K562 (cell line): ENCODE data around the gene NFIB. TPM values are rescaled to one million over a fixed set of nuclear protein-coding genes. Genes with fewer than 3 reads are reported as not detected.

Experiments
- ATAC-seq: fragments of 200-7000 bp; cut with Tn5 transposase; 3 replicates; pipeline ENCODE4 v1.9.1; 2020; ENCODE audit warnings: moderate library complexity
- BruUV-seq: library from RNA; stranded (reverse); fragments of 400-500 nt; replicated peaks from 2 replicates; lab custom pipeline; 2021; lab: Mats Ljungman, UMichigan
- CTCF ChIA-PET: fragments of 300-600 bp; formaldehyde crosslinking; extraction: SDS; loops from one replicate; lab custom pipeline; 2021; ENCODE audit warnings: low intra/inter-chr PET ratio; lab: Yijun Ruan, JAX
- POLR2A ChIA-PET: fragments of 300-600, 350-650 bp; sonication (Branson Sonifier 250); formaldehyde crosslinking; extraction: SDS; loops from one replicate; lab custom pipeline; 2021; ENCODE audit warnings: antibody characterized with exemption, inconsistent platforms; lab: Yijun Ruan, JAX
- DNase-seq, 4 experiments: peaks; one replicate each; pipeline versions ENCODE4 v3.0.0 to v3.0.0-alpha.2; 2011 to 2018; ENCODE audit warnings: low spot score in 3 of 4, mixed read lengths in 3 of 4; ENCODE audit errors: extremely low read depth in 1 of 4
- FAIRE-seq: peaks from 2 replicates; lab custom pipeline; 2011; peaks lifted over from hg19 to GRCh38; lab: Jason Lieb, UNC
- H2AFZ ChIP-seq: 2 replicates; pipeline ENCODE4 v1.6.0; 2011; ENCODE audit warnings: low read depth, low read length, control low read depth, inconsistent platforms
- H3K27ac ChIP-seq: fragments of 200-600 bp; 3 replicates; pipeline ENCODE4 v1.8.0; 2011; ENCODE audit warnings: low read depth, mild to moderate bottlenecking, control low read depth, inconsistent platforms, low read length, moderate library complexity, mixed read lengths; ENCODE audit errors: extremely low read depth
- H3K27me3 ChIP-seq, 2 experiments: fragments of 300-600 bp in 1 of 2; 2 replicates in 1 of 2; 3 replicates in 1 of 2; pipeline versions ENCODE4 v1.6.0 to v1.8.0; 2011; ENCODE audit warnings: inconsistent platforms in 2 of 2, low read length in 2 of 2, mild to moderate bottlenecking in 1 of 2, mixed read lengths in 1 of 2, moderate library complexity in 1 of 2; ENCODE audit not compliant: control insufficient read depth in 2 of 2, insufficient read depth in 2 of 2
- H3K36me3 ChIP-seq: fragments of 300-600 bp; 3 replicates; pipeline ENCODE4 v1.8.0; 2011; ENCODE audit warnings: mild to moderate bottlenecking, low read length, inconsistent platforms; ENCODE audit not compliant: control insufficient read depth, insufficient read depth
- H3K4me1 ChIP-seq, 2 experiments: fragments of 200-600 bp in 1 of 2; replicated peaks in 1 of 2; 2 replicates in 1 of 2; 3 replicates in 1 of 2; pipeline versions ENCODE4 v1.5.1 to v1.8.0; 2011; ENCODE audit warnings: inconsistent platforms in 2 of 2, low read length in 2 of 2, mild to moderate bottlenecking in 1 of 2, mixed read lengths in 1 of 2, moderate library complexity in 1 of 2; ENCODE audit not compliant: control insufficient read depth in 2 of 2, insufficient read depth in 2 of 2
- H3K4me2 ChIP-seq: 2 replicates; pipeline ENCODE4 v1.6.1; 2011; ENCODE audit warnings: low read length, control low read depth, inconsistent platforms, mixed read lengths; ENCODE audit not compliant: insufficient read depth
- H3K4me3 ChIP-seq: fragments of 200-600 bp; sonication (generic), shearing (Covaris generic); 2 replicates; pipeline ENCODE4 v1.5.1; 2016; ENCODE audit warnings: control low read depth, inconsistent platforms
- H3K79me2 ChIP-seq: fragments of 200-600 bp; 3 replicates; pipeline ENCODE4 v1.8.0; 2011; ENCODE audit warnings: low read length, inconsistent platforms; ENCODE audit not compliant: control insufficient read depth, insufficient read depth
- H3K9ac ChIP-seq, 2 experiments: 2 replicates each; pipeline versions ENCODE4 v1.6.0 to v1.6.1; 2011; ENCODE audit warnings: low read depth in 2 of 2, low read length in 2 of 2, control low read depth in 1 of 2, inconsistent platforms in 1 of 2, mild to moderate bottlenecking in 1 of 2, mixed read lengths in 1 of 2; ENCODE audit not compliant: insufficient read depth in 1 of 2
- H3K9me1 ChIP-seq: one replicate; pipeline ENCODE4 v1.6.0; 2011; ENCODE audit warnings: inconsistent platforms, mild to moderate bottlenecking, low read length, moderate library complexity; ENCODE audit not compliant: control insufficient read depth, insufficient read depth
- H3K9me3 ChIP-seq: replicated peaks from 2 replicates; pipeline ENCODE4 v1.5.1; 2011; ENCODE audit warnings: low read depth, low read length, inconsistent platforms; ENCODE audit not compliant: control insufficient read depth, insufficient read depth
- H4K20me1 ChIP-seq: replicated peaks from 2 replicates; pipeline ENCODE4 v1.6.1; 2011; ENCODE audit warnings: low read length, inconsistent platforms, mixed read lengths; ENCODE audit not compliant: control insufficient read depth, insufficient read depth
- C11orf30 ChIP-seq: fragments of 450-650 bp; IDR thresholded peaks from 2 replicates; pipeline ENCODE4 v1.6.1; 2016; ENCODE audit warnings: low read depth, mild to moderate bottlenecking
- CBX3 ChIP-seq, 2 experiments: IDR thresholded peaks; 1 replicate in 1 of 2; 2 replicates in 1 of 2; pipeline ENCODE4 v1.6.1; 2012; ENCODE audit warnings: inconsistent platforms in 2 of 2, low read length in 2 of 2, borderline replicate concordance in 1 of 2, control low read depth in 1 of 2
- CBX8 ChIP-seq: fragments of 200-600 bp; sonication (generic); IDR thresholded peaks from 2 replicates; pipeline ENCODE4 v1.6.1; 2012; ENCODE audit warnings: borderline replicate concordance, mixed run types, low read depth, mild to moderate bottlenecking, moderate library complexity, mixed read lengths, low read length, control low read depth, inconsistent platforms; ENCODE audit not compliant: poor library complexity, severe bottlenecking; ENCODE audit errors: extremely low read depth
- CEBPB ChIP-seq: fragments of 450-650 bp; IDR thresholded peaks from 2 replicates; pipeline ENCODE4 v1.6.1; 2016; ENCODE audit warnings: missing genetic modification characterization, missing compliant biosample characterization
- HLTF ChIP-seq: fragments of 450-650 bp; IDR thresholded peaks from 2 replicates; pipeline ENCODE4 v1.6.1; 2016
- TAF9B ChIP-seq: fragments of 450-650 bp; IDR thresholded peaks from 2 replicates; pipeline ENCODE4 v1.6.1; 2018; ENCODE audit warnings: mild to moderate bottlenecking; ENCODE audit not compliant: partially characterized antibody
- ZNF253 ChIP-seq: fragments of 250-450 bp; sonication (Bioruptor Pico); conservative IDR thresholded peaks from 2 replicates; pipeline ENCODE4 v1.6.1; 2021; ENCODE audit warnings: mild to moderate bottlenecking
- ZNF436 ChIP-seq: fragments of 250-450, 450-650 bp; sonication (Bioruptor Pico); formaldehyde crosslinking; IDR thresholded peaks from 2 replicates; pipeline ENCODE4 v1.7.0; 2020; ENCODE audit warnings: mild to moderate bottlenecking
- ZNF778 ChIP-seq: fragments of 450-650 bp; formaldehyde crosslinking; IDR thresholded peaks from 2 replicates; pipeline ENCODE4 v1.4.0; 2020; ENCODE audit warnings: mild to moderate bottlenecking, moderate library complexity
- ZNF830 ChIP-seq: fragments of 250-450 bp; sonication (Bioruptor Pico); IDR thresholded peaks from 2 replicates; pipeline ENCODE4 v1.5.0; 2021; ENCODE audit warnings: mild to moderate bottlenecking
- WGBS: fragments of 100-300 bp; shearing (Covaris generic); methylation state at CpG from one replicate; pipeline ENCODE4 v1.1.6; 2016; ENCODE audit warnings: low coverage, mixed read lengths; ENCODE audit not compliant: insufficient coverage; ENCODE audit errors: missing lambda C conversion rate; 5-methylcytosine and 5-hydroxymethylcytosine counted together
- in situ Hi-C: fragments of 300-500 bp; cut with MboI; formaldehyde crosslinking; loops from 4 replicates; pipeline ENCODE4 v1.15.0; 2018; ENCODE audit warnings: inconsistent platforms, mixed read lengths
- intact Hi-C: fragments of 100-400 bp; cut with micrococcal nuclease; formaldehyde crosslinking; loops from 2 replicates; pipeline ENCODE4 v1.14.2; 2022
- polyA plus RNA-seq, 8 experiments: library from polyadenylated mRNA; depleted of rRNA in 4 of 8; stranded (reverse) in 5 of 8; unstranded in 3 of 8; fragments of >200 nt; fragmentation: Nextera tagmentation in 2 of 8; fragmentation: Illumina TruSeq in 1 of 8; extraction: Ambion mirVana in 2 of 8; extraction: Trizol in 1 of 8; gene quantifications; 2 replicates each; pipeline versions ENCODE4 v1.2.1 to v1.2.3, GENCODE V29; 2011 to 2014; ENCODE audit warnings: inconsistent platforms in 1 of 8, missing spikeins in 1 of 8
- total RNA-seq, 7 experiments: library from RNA; depleted of rRNA in 6 of 7; stranded (reverse); fragments of >200 nt in 6 of 7; fragmentation: Illumina TruSeq in 2 of 7; extraction: Trizol in 2 of 7; gene quantifications; 2 replicates each; pipeline versions ENCODE4 v1.2.1 to v1.2.3, GENCODE V29; 2011 to 2021; ENCODE audit warnings: low replicate concordance in 1 of 7
- TF ChIP-seq, protein P1 (sequence below): fragments of 450-650 bp; IDR thresholded peaks from 2 replicates; pipeline ENCODE4 v1.6.1; 2016; ENCODE audit warnings: antibody characterized with exemption
- TF ChIP-seq, protein P2 (sequence below), 2 experiments: fragments of 200-800 bp in 1 of 2; sonication (Bioruptor generic) in 1 of 2; sonication (generic) in 1 of 2; formaldehyde crosslinking in 1 of 2; IDR thresholded peaks in 1 of 2; conservative IDR thresholded peaks in 1 of 2; 2 replicates each; pipeline versions ENCODE4 v1.5.0 to v1.6.1; 2016 to 2020; ENCODE audit warnings: missing compliant biosample characterization in 1 of 2, missing genetic modification characterization in 1 of 2, missing genetic modification reagents in 1 of 2

Gene NFIB
- total and polyA plus RNA-seq, 9 of the 15 experiments (the other 6 are each of a cell fraction or from before 2014, with no cell fraction given): 1.2 to 3.3 (median 1.9) TPM

DNA sequence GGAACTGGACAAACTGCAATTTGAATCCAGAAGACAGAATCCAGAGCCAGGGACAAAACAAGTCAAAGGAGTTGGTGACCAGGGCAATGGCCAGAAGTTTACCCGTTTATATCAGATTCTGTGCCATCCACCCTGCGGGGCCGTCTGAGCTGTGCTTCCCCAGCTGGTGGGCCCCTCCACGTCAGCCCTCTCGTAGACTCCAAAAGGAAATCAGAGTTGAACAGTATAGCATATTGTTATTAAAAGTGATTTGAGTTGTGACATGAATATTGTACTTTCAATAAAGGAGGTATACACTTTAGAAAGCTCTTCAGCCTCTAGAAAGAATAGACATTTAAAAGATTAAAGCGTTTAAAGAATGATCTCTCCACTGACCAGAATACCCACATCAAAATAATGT lies 102.4 kb downstream of the NFIB start (continued):
- TF ChIP-seq, protein P1, sequence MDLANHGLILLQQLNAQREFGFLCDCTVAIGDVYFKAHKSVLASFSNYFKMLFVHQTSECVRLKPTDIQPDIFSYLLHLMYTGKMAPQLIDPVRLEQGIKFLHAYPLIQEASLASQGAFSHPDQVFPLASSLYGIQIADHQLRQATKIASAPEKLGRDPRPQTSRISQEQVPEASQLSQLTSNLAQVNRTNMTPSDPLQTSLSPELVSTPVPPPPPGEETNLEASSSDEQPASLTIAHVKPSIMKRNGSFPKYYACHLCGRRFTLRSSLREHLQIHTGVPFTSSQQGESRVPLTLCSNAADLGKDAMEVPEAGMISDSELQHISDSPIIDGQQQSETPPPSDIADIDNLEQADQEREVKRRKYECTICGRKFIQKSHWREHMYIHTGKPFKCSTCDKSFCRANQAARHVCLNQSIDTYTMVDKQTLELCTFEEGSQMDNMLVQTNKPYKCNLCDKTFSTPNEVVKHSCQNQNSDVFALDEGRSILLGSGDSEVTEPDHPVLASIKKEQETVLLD: no peak
- no peak for TF ChIP-seq C11orf30
- no peak for TF ChIP-seq CEBPB
- TF ChIP-seq ZNF778 (CRISPR knock-in tag): no peak
- TF ChIP-seq CBX3 (IDR thresholded peaks at IDR 0.05; ENCODE audit: borderline replicate concordance in 1 of 2, low read length in 2 of 2): no peak

DNA sequence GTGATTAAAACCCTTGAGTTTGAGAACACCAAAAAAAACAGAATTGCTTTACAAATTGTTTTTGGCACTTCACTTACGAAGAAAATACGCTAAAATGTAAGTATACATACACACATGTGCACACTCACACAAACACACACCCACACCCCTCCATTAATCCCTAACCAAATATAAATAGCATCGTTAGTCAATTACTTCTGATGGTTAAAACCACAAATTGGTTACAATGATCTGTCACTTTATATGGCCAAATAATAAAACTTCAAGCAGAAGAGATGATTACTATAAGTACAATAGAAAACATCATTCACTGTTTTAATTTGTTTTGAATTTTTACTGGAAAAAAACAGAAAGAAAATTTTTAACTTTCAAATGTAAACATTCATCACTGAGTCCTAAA lies 103.5 kb downstream of the NFIB start:
- POLR2A ChIA-PET: no interaction called here
- FAIRE-seq: no peak

More for the DNA sequence above, 103.5 kb downstream of the NFIB start:
- Histone ChIP-seq H3K27me3 (peaks cover 0 to 8% of the 10 kb centered on the region in 2 experiments; a peak in 1 of 5 replicates), H3K4me2 (no peak overlapping the region), H3K79me2 (no peaks in the 10 kb centered on the region), H3K4me3 (no peak overlapping the region), H3K9me3 (no peaks in the 10 kb centered on the region), H3K9ac (no peak overlapping the region), H3K9me1 (no peaks in the 10 kb centered on the region), H2AFZ (no peak overlapping the region), H4K20me1 (no peaks in the 10 kb centered on the region), H3K27ac (no peak overlapping the region), H3K36me3 (no peaks in the 10 kb centered on the region), H3K4me1 (no peaks in the 10 kb centered on the region)
- intact Hi-C loops: loop anchor here (10.0 kb wide), 1 partner anchor 46 kb away; no protein-coding TSS in a partner anchor
- in situ Hi-C loops: no loop called here
- WGBS: 3% methylated on average over 3 of the region's 3 CpGs
- DNase-seq (no peak), ATAC-seq (no peak)
- CTCF ChIA-PET: no interaction called here
- TF ChIP-seq TAF9B: no peak
- TF ChIP-seq CBX8: no peak
- TF ChIP-seq, protein P2, sequence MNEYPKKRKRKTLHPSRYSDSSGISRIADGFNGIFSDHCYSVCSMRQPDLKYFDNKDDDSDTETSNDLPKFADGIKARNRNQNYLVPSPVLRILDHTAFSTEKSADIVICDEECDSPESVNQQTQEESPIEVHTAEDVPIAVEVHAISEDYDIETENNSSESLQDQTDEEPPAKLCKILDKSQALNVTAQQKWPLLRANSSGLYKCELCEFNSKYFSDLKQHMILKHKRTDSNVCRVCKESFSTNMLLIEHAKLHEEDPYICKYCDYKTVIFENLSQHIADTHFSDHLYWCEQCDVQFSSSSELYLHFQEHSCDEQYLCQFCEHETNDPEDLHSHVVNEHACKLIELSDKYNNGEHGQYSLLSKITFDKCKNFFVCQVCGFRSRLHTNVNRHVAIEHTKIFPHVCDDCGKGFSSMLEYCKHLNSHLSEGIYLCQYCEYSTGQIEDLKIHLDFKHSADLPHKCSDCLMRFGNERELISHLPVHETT (CRISPR knock-in tag; conservative IDR thresholded peaks at IDR 0.05 in 1 of 2, IDR thresholded peaks at IDR 0.05 in 1 of 2): no peak
- TF ChIP-seq ZNF830 (CRISPR knock-in tag): no peak
- TF ChIP-seq ZNF253 (CRISPR knock-in tag): no peak
- TF ChIP-seq HLTF: no peak
- TF ChIP-seq ZNF436 (CRISPR knock-in tag): no peak
- no TSS peak for BruUV-seq
